ENCODE data around the gene DERL3.

GRCh38 chr22:23834793-23835483, 3.9 kb downstream of the DERL3 start:
- TF ChIP-seq CTCF (IDR thresholded peaks at IDR 0.05) (no peak), POLR2A (IDR thresholded peaks at IDR 0.05) (no peak)

Measured in adrenal gland (tissue), 5 donors.